Head of caudate nucleus (tissue), 42 donors: ENCODE results near the gene LDLRAD3.

Experiments
- DNase-seq, 42 donors: peaks; one replicate each; pipeline versions ENCODE4 v3.0.0 to v3.0.0-alpha.2; 2020 to 2021; ENCODE audit warnings: mixed read lengths in 7 of 42
- intact Hi-C: fragments of 100-400 bp; cut with DNase I; formaldehyde crosslinking; loops from one replicate; pipeline ENCODE4 v1.15.0; 2022

The LDLRAD3 gene

DNA sequence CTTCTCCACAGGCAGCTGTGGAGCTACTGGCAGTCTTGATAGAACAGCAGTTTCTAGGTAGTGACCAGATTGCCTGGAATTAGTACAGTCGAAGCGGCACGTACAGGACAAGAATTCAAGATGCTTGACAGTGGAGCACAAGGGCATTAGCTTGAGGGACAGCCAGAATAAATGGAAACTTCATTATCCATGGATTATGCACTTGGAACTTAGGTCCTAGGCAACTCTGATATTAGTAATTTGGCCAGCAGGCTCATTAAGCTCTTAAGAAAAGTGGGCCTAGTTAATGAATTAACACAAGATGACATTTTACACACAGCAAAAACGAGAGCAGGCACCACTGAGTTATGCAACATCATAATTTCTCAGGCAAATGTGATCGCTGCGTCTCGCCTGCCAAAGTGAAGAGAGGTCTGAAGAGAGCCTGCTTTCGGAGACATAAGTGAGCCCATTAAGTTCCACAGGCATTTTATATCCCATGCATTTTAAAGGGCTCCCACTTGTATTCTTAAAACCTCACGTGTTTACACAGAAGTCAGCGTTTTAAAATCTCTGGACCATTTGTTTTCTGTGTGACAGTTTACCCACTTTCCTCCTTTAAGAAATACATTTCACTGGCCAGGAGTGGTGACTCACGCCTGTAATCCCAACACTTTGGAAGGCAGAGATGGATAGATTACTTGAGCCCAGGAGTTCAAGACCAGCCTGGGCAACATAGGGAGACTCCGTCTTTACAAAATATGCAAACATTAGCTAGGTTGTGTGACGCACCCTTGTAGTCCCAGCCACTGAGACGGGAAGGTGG, 279.2 kb downstream of the LDLRAD3 start:
- intact Hi-C loops, result no loop called here
- DNase-seq, result peak in 6 of 42 donors; percentile 21 to 65 (median 40)

DNA sequence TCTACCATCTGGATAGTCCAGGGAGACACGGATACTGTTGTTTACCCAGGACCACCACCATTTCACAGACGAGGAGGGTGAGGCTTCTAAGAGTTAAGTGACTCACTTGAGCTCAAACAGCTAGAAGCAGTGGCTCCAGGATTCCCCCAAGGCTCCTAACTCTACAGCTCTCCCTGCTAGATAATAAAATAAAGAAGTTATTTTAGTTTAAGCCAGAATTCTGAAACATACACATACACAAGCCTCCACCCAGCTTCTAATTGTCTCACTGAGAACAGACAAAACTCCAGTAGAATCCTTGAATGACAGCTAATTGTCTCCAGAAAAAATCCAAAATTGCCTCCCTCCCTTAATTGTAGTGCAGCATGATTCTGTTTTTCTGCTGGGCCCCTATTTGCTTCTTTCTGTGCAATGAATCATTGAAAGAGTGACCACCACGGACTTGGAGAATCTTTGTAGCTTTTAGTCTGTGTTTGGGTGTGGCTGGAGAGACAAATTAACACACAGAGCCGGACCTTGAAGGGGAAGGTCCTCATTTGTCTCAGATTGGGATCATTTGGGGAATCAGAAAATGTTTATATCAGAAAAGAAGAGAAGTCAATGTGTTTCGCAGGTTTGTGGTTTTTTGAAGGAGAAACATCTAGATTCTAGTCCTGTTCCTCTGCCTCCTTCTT, 280.5 kb downstream of the LDLRAD3 start:
- intact Hi-C loops, result no loop called here
- no peak for DNase-seq

DNA sequence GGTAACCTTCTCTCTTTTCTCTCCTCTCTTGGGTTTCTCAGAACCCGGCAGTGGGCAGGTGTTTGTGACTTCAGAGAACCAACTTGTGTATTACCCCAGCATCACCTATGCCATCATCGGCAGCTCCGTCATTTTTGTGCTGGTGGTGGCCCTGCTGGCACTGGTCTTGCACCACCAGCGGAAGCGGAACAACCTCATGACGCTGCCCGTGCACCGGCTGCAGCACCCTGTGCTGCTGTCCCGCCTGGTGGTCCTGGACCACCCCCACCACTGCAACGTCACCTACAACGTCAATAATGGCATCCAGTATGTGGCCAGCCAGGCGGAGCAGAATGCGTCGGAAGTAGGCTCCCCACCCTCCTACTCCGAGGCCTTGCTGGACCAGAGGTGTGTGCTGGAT, 283.2 kb downstream of the LDLRAD3 start:
- DNase-seq, result no peak
- intact Hi-C loops, result no loop called here

GRCh38 chr11:36228689-36229088, 284.8 kb downstream of the LDLRAD3 start:
- intact Hi-C loops, result no loop called here
- DNase-seq, result no peak

- intact Hi-C loops, result no loop called here
- DNase-seq, result no peak
Measured at GRCh38 chr11:36229091-36229705, 285.3 kb downstream of the LDLRAD3 start.

GRCh38 chr11:36230779-36231699, 287.2 kb downstream of the LDLRAD3 start:
- DNase-seq, result no peak
- intact Hi-C loops, result no loop called here

- intact Hi-C loops, result no loop called here
- DNase-seq, result no peak
Measured at GRCh38 chr11:36233204-36233603, 289.3 kb downstream of the LDLRAD3 start.

DNA sequence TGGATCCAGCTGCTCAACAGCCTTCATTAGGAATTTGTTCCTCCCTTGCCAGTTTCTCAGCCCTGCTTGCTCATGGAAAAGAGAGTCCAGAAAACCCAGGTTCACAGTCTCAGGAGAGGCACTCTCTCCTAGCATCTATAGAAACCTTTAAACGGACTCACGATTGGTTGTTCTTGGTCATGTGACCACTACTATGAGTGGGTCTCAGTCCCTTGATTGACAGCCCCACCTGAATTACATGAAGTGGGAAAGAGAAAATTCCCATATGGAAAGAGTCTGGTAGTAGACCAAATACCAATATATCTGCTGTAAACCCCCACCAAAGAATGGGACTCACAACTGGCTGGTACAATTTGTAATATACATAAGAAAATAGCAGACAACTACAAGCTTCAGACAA, 291.0 kb downstream of the LDLRAD3 start:
- no peak for DNase-seq
- intact Hi-C loops, result no loop called here

- intact Hi-C loops, result no loop called here
- DNase-seq, result no peak
Measured at GRCh38 chr11:36235750-36236149, 291.9 kb downstream of the LDLRAD3 start.

DNA sequence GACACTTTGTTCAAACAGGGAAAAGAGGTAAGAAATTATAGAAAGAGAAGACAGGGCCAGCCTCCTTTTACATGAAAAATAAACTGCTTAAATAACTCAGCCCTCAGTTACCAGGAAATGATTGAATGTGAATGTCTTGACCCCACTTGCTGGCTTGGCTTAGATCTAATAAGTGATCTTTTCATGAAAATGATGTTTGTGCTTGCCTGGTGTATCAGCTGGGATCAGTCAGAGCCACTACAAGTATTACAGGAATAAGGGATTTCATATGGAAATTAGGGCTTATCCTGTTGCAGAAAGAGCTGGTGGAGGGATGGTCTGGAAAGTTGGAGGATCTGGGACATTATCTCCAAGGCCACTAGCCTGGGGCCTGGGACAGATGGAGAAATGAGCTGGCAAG, 293.5 kb downstream of the LDLRAD3 start:
- no peak for DNase-seq
- intact Hi-C loops, result no loop called here

- intact Hi-C loops, result no loop called here
- no peak for DNase-seq
Measured at GRCh38 chr11:36238036-36238631, 294.3 kb downstream of the LDLRAD3 start.

DNA sequence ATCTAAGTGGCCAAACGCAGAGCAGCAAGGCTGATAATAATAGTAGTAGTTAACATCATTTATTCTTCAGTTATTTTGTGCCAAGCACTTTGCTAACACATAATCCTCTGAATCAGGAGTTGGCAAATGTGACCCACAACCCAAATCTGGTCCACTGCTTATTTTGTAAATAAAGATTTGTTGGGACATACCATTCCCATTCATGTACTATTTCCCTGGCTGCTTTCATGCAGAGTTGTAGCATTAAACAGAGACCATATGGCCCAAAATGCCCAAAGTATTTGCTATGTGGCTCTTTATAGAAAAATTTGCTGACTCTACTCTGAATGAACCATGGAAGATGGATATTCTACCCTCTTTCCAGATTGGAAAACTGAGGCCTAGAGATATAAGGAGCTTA, 295.0 kb downstream of the LDLRAD3 start:
- no peak for DNase-seq
- intact Hi-C loops, result no loop called here

DNA sequence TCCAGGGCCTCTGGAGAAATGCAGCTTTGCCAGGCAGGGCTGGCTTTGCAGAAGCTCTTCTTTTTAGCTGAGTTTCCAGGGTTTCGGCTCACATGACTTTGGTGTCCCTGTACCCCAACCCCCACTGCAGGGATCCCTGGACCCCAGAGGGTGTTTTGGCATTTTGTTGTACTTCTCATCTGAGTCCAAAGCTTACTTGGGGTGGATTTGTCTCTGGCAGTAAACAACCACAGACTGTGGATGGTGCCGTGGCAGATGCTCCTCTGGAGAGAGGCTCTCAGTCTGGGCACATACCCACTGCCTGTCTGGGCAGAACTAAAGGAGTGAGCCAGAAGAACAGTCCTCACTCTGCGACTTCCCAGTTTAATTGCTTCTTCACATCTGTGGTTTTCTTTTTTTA, 295.8 kb downstream of the LDLRAD3 start:
- intact Hi-C loops, result no loop called here
- DNase-seq, result peak in 3 of 42 donors; percentile 19 to 43 (median 22)

DNA sequence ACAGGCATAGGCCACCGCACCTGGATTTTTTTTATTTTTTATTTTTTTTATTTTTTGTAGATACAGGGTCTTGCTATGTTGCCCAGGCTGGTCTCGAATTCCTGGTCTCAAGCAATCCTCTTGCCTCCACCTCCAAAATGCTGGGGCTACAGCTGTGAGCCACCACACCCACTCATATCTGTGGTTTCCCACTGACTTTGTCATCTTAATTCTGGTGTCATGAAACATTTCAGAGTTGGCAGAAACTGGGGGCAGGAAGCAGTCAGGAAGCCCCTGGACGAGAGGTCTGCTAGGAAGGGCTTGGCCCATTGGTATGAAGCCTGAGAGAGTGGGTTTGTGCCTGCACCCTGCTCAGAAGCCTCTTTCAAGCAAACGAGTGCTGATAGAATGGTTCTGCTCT, 296.3 kb downstream of the LDLRAD3 start:
- DNase-seq, result no peak
- intact Hi-C loops, result no loop called here

DNA sequence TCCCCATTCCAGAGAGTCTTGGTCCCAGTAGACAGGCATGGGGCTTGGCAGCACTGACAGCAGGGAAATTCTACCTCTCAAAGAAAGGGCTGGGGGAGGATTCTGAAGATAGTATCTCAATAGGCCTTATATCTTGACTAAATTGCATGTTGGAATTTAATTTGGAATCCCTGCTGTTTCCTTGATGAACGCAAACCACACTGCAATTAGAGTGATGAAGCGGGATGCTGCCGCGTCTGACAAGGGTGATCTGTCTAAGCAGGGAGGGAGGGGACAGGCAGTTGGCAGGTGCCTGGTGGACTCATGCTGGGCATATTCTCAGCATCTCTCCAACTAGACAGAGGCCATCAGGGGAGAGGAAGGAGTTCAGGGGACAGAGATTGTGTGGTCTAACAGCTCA, 296.9 kb downstream of the LDLRAD3 start:
- no peak for DNase-seq
- intact Hi-C loops, result no loop called here

- intact Hi-C loops, result no loop called here
- no peak for DNase-seq
Measured at GRCh38 chr11:36241497-36241896, 297.6 kb downstream of the LDLRAD3 start.

DNA sequence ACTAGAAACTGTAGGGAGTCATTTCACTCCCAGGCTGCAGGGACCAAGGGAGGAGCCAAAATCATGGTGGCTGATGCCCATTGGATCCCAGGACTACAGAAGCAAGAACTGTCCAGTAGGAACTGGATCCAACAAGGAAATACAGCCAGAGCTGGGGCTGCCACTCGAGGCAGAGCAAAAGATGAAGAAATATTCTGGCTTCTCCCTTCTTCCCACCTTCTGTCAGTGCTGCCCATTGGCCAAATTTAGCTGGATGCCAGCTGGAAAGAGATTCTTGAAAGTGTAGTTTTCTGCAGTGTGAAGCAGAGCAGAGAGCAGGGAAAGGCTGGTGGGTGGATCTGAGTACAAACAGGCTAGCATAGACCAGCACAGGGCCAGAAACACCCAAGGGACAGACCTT, 299.8 kb downstream of the LDLRAD3 start:
- no peak for DNase-seq
- intact Hi-C loops, result no loop called here

- intact Hi-C loops, result no loop called here
- no peak for DNase-seq
Measured at GRCh38 chr11:36247493-36247892, 303.6 kb downstream of the LDLRAD3 start.

DNA sequence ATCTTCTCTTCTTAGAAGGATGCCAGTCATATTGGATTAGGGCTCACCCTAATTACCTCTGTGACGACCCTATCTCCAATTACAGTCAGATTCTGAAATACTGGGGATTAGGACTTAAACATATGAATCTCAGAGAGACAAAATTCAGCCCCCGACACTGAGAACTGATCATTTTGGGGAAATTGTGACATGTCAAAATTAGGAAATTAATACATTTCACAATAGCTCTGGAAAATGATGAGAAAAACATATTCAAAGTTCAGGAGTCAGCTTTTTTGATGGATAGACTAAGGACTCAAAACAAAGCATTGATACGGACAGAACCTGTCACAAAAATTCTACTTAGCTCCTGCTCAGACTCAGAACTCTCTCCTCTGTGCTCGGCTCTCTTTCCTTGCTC, 304.6 kb downstream of the LDLRAD3 start:
- intact Hi-C loops, result no loop called here
- DNase-seq, result no peak
